ENCODE measurements around the gene SNX33.
"Not testable (repeated sequence)": the region's sequence is repeated elsewhere in the genome, so short reads cannot be mapped to it uniquely, and the experiment has no call there.

The SNX33 gene

DNA sequence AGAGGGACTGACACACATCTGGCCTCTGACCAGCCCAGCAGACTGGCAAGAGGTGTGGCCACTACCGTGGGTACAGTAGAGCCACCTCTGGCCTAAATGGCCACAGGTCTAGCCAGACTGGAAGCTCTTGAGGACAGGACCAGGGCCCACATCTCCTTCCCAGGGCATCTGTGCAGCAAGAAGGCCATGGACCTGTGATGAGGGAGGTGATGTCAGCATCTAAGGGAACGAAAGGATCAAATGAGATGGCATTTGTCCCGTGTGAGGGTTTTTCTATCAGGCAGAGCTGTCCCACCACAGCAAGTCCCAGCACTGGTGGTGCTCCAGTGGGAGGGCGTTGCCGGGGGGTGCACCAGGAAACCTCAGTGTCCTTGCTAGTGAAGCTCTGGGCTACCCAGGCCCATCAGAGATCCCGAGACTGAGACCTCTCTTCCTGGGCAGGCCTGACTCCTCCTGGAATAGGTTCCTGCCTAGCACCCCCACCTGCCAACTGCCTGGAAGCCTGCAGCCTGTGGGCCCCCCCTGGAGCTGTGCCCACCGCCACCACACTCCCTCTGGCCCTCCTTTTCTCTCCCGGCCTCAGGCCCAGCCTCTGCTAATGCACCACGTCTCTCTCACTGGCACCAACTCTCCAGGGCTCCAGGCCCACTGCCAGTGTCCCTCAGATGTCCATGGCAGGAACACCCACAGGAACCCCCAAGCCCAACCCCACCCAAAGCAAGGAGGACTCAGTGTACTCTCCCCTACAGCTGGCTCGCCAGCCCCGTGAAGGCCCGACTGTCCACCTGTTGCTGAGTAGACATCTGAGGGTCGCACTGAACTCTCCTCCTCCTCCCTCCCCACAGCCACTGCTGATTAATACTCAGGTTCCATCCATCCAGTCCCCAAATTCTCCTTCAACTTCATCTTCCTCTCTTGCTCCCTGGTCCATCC is 53.6 kb downstream of the SNX33 start:
- not testable (repeated sequence) for DNase-seq

DNA sequence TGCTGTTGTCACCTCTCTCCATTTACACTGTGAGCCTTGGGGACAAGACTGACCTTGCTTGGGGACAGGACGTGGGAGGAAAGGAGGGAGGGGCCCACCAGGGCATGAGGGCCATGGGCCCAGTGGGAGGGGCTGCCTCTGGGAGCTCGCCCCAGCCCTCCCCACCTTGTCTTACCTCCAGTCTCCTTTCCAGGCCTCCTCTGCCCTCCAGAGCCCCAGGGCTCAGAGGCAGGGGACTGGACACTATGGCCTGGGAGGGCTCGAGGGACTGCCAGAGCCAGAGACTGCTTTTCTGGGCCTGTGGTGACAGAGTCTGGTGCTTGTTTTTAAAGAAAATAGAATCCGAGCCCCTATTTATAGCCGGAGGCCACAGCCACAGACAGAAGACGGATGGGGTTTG is 54.7 kb downstream of the SNX33 start:
- no peak for DNase-seq

DNA sequence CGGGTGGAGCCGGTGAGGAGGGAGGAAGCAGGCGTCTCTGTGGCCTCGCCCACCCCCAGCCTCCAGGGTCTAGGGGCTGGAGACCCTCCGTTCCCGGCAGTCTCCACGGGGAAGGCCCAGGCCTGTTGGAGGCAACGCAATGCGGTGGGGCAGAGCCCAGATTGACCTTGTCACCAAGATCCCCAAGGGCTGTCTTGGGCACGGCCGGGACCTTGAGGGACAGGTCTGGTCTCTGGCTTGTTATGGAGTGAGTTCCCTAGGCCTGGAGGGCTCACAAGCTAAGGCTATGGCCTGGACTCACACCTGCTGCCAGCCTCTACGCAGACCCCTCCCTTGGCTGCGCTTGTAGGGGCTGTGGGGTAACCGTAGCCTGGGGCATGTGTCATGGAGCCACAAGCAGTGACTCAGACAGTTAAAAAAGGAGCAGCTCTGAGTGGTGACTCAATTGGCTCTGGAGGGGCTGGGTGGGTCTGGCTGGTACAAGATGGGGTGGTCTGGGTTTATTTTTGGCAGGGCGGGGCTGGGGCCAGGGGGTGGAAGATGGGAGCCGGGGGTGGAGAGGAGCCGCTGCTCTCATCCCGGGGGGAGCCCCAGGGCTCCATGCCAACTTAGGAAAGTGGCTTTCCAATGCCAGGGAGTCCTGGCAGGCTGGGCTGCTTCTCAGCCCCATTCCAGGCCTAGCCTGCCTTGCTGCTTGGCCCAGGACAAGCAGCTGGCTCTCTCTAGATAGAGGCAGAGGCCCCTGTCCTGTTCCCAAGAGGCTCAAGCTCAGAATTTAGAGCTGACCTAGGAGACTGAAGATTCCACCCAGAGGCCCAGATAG is 55.9 kb downstream of the SNX33 start:
- not testable (repeated sequence) for DNase-seq

DNA sequence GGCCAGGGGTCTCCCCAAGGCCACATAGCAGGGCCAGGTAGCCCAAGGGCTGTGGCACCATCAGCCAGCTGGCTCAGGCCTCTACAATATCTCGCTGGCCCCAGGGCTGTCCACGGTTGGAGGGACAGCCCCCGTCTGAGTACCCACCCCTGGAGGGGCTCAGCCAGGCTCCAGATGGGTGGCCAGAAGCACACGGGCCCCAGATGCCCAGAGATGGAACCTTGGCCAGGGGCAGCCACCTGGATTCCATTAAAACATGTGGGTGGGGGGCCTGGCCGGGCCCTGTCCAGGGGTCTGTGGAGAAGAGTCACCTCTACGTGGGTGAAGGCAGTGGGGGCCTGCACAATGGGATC is 56.5 kb downstream of the SNX33 start:
- DNase-seq = no peak

DNA sequence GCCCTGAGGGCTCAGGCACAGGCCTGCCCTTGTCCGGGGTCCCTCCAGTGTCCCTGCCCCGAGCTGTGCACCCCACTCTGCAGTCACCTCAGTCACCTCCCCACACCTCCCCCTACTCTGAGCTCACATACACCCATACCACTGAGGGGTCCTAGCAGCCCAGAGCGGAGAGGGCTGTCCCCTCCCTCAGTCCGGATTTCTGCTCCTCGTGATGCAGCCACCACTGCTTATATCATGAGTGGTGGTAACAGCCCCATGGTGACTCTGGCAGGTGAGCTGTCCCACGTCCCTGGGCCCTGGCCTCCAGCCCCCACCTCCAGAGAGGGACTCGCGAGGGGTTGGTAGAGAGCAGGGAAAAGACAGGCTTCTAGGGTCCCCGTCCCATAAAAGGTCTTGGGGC is 56.9 kb downstream of the SNX33 start:
- no peak for DNase-seq

DNA sequence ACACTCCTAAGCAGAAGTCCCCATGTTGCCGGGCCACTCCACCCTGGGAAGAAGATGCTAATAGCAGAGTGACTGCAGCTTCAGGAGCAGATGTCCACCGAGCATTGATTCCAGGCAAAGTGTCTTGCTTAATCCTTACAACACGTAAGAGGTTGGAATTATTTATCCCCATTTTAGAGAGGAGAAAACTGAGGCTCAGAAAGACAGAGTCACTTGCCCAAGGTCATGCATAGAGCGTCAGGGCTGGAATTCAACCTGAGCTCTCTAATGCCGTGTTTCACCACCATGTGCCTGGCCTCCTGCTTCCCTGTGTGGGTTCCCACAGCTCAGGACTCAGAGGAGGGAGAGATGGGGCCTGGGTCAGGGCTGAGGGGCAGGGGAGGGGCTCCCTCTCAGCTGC is 57.7 kb downstream of the SNX33 start:
- DNase-seq = not testable (repeated sequence)

DNA sequence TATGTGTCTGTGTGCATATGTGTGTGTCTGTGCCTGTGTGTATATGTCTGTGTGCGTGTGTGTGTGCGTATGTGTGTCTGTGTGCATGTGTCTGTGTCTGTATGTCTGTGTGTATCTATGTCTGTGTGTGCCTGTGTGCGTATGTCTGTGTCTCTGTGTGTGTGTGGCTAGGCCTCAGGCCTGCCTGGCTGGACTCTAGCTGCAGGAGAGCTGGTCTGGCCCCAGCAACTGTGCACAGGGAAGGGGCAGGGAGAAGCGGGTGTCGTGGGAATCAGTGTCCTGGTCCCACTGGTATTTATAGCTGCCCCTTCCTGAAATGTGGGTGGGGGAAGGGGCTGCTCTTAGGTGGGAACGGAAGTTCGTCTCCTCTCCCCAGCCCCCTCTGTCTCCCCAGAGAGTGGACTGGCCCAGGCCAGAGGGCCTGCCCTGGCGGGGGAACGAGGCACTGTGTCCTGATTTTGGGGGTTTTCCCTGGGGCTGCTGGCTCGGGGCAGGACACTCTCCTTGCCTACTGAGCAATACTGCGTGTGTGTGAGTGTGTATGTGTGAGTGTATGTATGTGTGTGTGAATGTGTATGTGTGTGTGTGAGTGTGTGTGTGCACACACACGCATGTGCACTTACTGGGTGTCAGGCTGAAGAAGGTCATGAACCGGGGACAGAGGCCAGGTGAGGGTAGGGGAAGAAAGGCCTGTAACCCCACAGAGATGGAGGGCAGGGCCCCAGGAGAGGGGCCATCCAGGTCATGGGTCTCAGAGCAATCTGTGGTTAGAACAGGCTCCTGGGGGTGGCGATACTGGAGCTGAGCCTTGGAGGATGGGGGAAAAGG is 58.4 kb downstream of the SNX33 start:
- DNase-seq = no peak

DNA sequence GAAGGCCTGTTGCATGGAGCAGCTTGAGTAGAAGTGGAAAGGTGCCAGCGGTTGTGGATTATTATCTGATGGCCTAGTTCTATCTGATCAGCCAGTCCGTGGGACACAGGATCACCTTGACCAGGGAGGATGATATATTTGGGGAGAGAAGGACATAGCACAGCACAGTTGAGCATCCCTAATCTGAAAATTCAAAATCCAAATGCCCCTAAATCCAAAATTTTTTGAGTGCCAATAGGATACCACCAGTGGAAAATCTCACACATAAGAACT is 58.9 kb downstream of the SNX33 start:
- no peak for DNase-seq

DNA sequence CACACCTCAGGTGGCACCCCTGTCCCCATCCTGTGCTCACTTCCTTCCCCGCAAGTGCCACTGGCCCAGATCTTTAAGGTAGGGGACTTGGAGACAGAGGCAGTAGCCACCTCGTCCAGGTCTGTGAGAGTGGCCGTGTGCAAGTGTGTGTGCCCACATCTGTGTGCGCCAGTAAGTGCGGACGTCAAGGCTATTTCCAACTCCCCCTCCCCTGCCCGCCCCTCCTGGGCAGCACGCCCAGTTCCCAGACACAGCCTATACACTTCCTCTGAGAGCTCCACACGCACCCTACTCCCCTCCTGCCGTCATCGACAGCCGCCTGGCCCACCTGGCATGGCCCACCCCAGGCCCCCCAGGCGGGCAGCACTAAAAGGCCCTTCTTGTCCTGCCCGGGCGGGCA is 61.7 kb downstream of the SNX33 start:
- DNase-seq = peak; percentile 60

DNA sequence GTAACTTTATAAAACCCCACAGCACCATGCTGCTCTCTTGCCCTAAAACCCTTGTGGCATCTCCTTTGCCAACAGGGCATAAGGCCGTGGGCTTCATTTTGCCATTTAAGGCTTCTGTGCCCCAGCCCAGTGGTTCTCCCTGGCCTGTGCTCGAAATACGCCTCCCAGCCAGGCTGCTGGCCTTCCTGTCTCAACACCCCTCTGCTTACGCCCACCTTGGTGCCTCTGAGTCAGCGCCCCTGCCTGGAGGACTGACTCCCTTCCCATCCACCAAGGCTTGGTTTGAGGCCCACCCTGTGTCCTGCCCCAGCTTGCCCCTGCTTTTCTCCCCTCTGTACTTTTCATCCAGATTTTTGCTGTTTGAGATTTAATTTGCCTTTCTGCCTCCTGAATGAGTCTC is 63.2 kb downstream of the SNX33 start:
- DNase-seq = not testable (repeated sequence)

DNA sequence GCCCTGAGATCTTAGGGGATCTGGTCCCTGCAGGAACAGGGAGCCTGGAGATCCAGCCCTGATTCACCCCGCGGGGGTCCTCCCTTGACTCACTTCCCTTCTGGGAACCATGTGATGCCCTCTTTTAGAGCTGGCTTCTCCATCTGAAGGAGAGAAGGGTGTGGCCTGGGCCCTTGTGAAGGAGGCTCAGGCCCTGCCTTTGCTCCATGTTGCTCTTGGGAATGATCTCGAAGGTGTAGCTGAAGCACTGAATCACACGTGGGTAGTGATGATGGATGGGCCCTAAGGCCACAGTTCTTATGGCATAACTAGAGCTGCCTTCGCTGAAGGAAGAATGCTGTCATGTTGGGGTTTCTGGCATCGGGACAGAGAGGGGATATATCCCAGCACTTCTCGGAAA is 63.8 kb downstream of the SNX33 start:
- DNase-seq = peak; percentile 63
